Endodermal cell (in vitro differentiated cells): Measurements from ENCODE around the gene CBLIF. TPM values are rescaled to one million over a fixed set of nuclear protein-coding genes. Genes with fewer than 3 reads are reported as not detected.

ENCODE experiments used
- DNase-seq: peaks from one replicate; pipeline ENCODE4 v3.0.0-alpha.2; 2017
- H3K27ac ChIP-seq: 2 replicates; pipeline ENCODE4 v1.5.1; 2013; ENCODE audit warnings: mild to moderate bottlenecking, low read depth, low read length, moderate library complexity
- H3K27me3 ChIP-seq: 2 replicates; pipeline ENCODE4 v1.6.1; 2013; ENCODE audit warnings: mild to moderate bottlenecking, low read length, moderate library complexity; ENCODE audit not compliant: insufficient read depth, control insufficient read depth, poor library complexity, severe bottlenecking
- H3K36me3 ChIP-seq: 2 replicates; pipeline ENCODE4 v1.7.0; 2013; ENCODE audit warnings: mild to moderate bottlenecking, low read length, moderate library complexity; ENCODE audit not compliant: control insufficient read depth, insufficient read depth
- H3K4me1 ChIP-seq: one replicate; pipeline ENCODE4 v1.7.0; 2013; ENCODE audit warnings: low read length; ENCODE audit not compliant: control insufficient read depth, insufficient read depth
- H3K4me3 ChIP-seq: 2 replicates; pipeline ENCODE4 v1.5.1; 2013; ENCODE audit warnings: mild to moderate bottlenecking, low read length, moderate library complexity
- H3K9ac ChIP-seq: 2 replicates; pipeline ENCODE4 v1.6.1; 2013; ENCODE audit warnings: mild to moderate bottlenecking, low read length, moderate library complexity; ENCODE audit not compliant: poor library complexity, severe bottlenecking; ENCODE audit errors: extremely low read depth
- H3K9me3 ChIP-seq: 2 replicates; pipeline ENCODE4 v1.6.1; 2013; ENCODE audit warnings: mild to moderate bottlenecking, low read length, moderate library complexity; ENCODE audit not compliant: control insufficient read depth
- H3K27ac Mint-ChIP-seq: 2 replicates; pipeline ENCODE4 v1.8.0; 2020; ENCODE audit warnings: mixed read lengths
- H3K27me3 Mint-ChIP-seq: 2 replicates; pipeline ENCODE4 v1.8.0; 2021; ENCODE audit warnings: mild to moderate bottlenecking, mixed read lengths; ENCODE audit not compliant: insufficient read depth
- H3K36me3 Mint-ChIP-seq: 2 replicates; pipeline ENCODE4 v1.8.0; 2020; ENCODE audit warnings: low read depth, mixed read lengths
- H3K4me1 Mint-ChIP-seq: 2 replicates; pipeline ENCODE4 v1.8.0; 2020; ENCODE audit warnings: mixed read lengths
- H3K4me3 Mint-ChIP-seq: 2 replicates; pipeline ENCODE4 v1.8.0; 2020; ENCODE audit warnings: mild to moderate bottlenecking, moderate library complexity, mixed read lengths
- H3K9me3 Mint-ChIP-seq: 2 replicates; pipeline ENCODE4 v1.8.0; 2020; ENCODE audit warnings: mild to moderate bottlenecking, mixed read lengths
- CTCF ChIP-seq: fragments of 200-600 bp; sonication (generic); conservative IDR thresholded peaks from 2 replicates; pipeline ENCODE4 v1.5.0; 2021; ENCODE audit warnings: antibody characterized with exemption, mild to moderate bottlenecking
- WGBS, 2 experiments: methylation state at CpG; one replicate each; pipeline versions ENCODE4 v1.1.5 to v1.1.7; 2013; ENCODE audit warnings: missing lambda C conversion rate in 2 of 2, mixed read lengths in 1 of 2; ENCODE audit not compliant: insufficient coverage in 1 of 2, insufficient read length in 1 of 2; 5-methylcytosine and 5-hydroxymethylcytosine counted together
- total RNA-seq, 2 donors: library from RNA; stranded (reverse); fragmentation: NEBNext Ultra II Directional in 1 of 2; extraction: Animal tissue kit (Norgen Biotek cat#: 25700) in 1 of 2; gene quantifications; 2 replicates in 1 of 2; 3 replicates in 1 of 2; pipeline ENCODE4 v1.2.1, GENCODE V29; 2021

CBLIF gene
- total RNA-seq, 2 donors from 2014 or later, result not detected

- WGBS, 2 experiments, result 71 to 73% methylated on average over 3 to 4 of the region's 4 CpGs
- H3K9me3 ChIP-seq, result no peaks in the 10 kb centered on the region
- no peak overlapping the region for H3K4me3 Mint-ChIP-seq
- no peak for DNase-seq
- peak; percentile 69 for TF ChIP-seq CTCF
- H3K27ac Mint-ChIP-seq, result no peak overlapping the region
- no peak overlapping the region for H3K9ac ChIP-seq
- peaks cover 53% of the 10 kb centered on the region for H3K36me3 Mint-ChIP-seq
- peaks cover 19% of the 10 kb centered on the region for H3K4me1 ChIP-seq
- H3K27me3 Mint-ChIP-seq, result no peaks in the 10 kb centered on the region
- H3K36me3 ChIP-seq, result peaks cover 70% of the 10 kb centered on the region
- no peak overlapping the region for H3K4me3 ChIP-seq
- H3K9me3 Mint-ChIP-seq, result no peaks in the 10 kb centered on the region
- H3K4me1 Mint-ChIP-seq, result peaks cover 32% of the 10 kb centered on the region
- no peak overlapping the region for H3K27ac ChIP-seq
- H3K27me3 ChIP-seq, result no peaks in the 10 kb centered on the region
These were observed 42.6 kb downstream of the CBLIF start for GRCh38 chr11:59802639-59803176.

GRCh38 chr11:59801981-59802638 is 43.2 kb downstream of the CBLIF start:
- 53 to 70% methylated on average over 5 of the region's 5 CpGs for WGBS, 2 experiments

GRCh38 chr11:59801160-59801706 is 44.1 kb downstream of the CBLIF start:
- no peak overlapping the region for H3K9ac ChIP-seq
- H3K9me3 Mint-ChIP-seq, result no peaks in the 10 kb centered on the region
- H3K36me3 ChIP-seq, result peaks cover 68% of the 10 kb centered on the region
- no peak overlapping the region for H3K4me3 ChIP-seq
- H3K36me3 Mint-ChIP-seq, result peaks cover 52% of the 10 kb centered on the region
- H3K4me1 ChIP-seq, result peaks cover 19% of the 10 kb centered on the region
- no peak for TF ChIP-seq CTCF
- no peaks in the 10 kb centered on the region for H3K27me3 Mint-ChIP-seq
- WGBS, 2 experiments, result 94 to 100% methylated on average over 2 of the region's 2 CpGs
- no peaks in the 10 kb centered on the region for H3K9me3 ChIP-seq
- peaks cover 32% of the 10 kb centered on the region for H3K4me1 Mint-ChIP-seq
- no peak overlapping the region for H3K27ac ChIP-seq
- DNase-seq, result no peak
- peak overlapping the region; percentile 30 for H3K27ac Mint-ChIP-seq
- no peak overlapping the region for H3K4me3 Mint-ChIP-seq
- H3K27me3 ChIP-seq, result no peaks in the 10 kb centered on the region

More at GRCh38 chr11:59801981-59802638, 43.2 kb downstream of the CBLIF start:
- no peaks in the 10 kb centered on the region for H3K27me3 ChIP-seq
- Mint-ChIP-seq H3K4me1 (peaks cover 32% of the 10 kb centered on the region), H3K27me3 (no peaks in the 10 kb centered on the region), H3K36me3 (peaks cover 53% of the 10 kb centered on the region), H3K4me3 (no peak overlapping the region), H3K27ac (peak overlapping the region; percentile 72), H3K9me3 (no peaks in the 10 kb centered on the region)
- no peak overlapping the region for H3K4me3 ChIP-seq
- peaks cover 19% of the 10 kb centered on the region for H3K4me1 ChIP-seq
- no peak for TF ChIP-seq CTCF
- H3K9me3 ChIP-seq, result no peaks in the 10 kb centered on the region
- DNase-seq, result peak; percentile 69
- H3K9ac ChIP-seq, result no peak overlapping the region
- H3K36me3 ChIP-seq, result peaks cover 70% of the 10 kb centered on the region
- no peak overlapping the region for H3K27ac ChIP-seq
